ENCODE data around the gene WWC2. TPM values are rescaled to one million over a fixed set of nuclear protein-coding genes. Genes with fewer than 3 reads are reported as not detected.
A peak's percentile ranks its signal among the peaks of the same experiment; 100 is the strongest.
"Not testable (repeated sequence)": the region's sequence is repeated elsewhere in the genome, so short reads cannot be mapped to it uniquely, and the experiment has no call there.

Gene WWC2
- total and polyA plus RNA-seq, 2 experiments from 2014 or later = 50.5 to 74.2 TPM

- Histone ChIP-seq H3K4me1 (ENCODE audit: insufficient read depth) (peaks cover 28% of the 10 kb centered on the region), H4K20me1 (replicated peaks; ENCODE audit: insufficient read depth) (peaks cover 33% of the 10 kb centered on the region), H3K79me2 (replicated peaks; ENCODE audit: insufficient read depth) (peaks cover 100% of the 10 kb centered on the region)
- H3K4me3 ChIP-seq; H3K27me3 ChIP-seq (ENCODE audit: insufficient read depth); H3K9me3 Mint-ChIP-seq; H3K4me2 ChIP-seq; H3K27ac ChIP-seq (ENCODE audit: low read depth); H3K27me3 Mint-ChIP-seq (ENCODE audit: insufficient read depth, low read depth, poor library complexity); DNase-seq (ENCODE audit: low spot score); H3K27ac Mint-ChIP-seq; H3K36me3 ChIP-seq (ENCODE audit: insufficient read depth); H3K36me3 Mint-ChIP-seq (ENCODE audit: low read depth); H3F3A ChIP-seq (replicated peaks; ENCODE audit: low read depth); H3K9me2 ChIP-seq (ENCODE audit: insufficient read depth); ATAC-seq; H2AFZ ChIP-seq; H3K4me3 Mint-ChIP-seq: not testable (repeated sequence)
- peaks cover 36% of the 10 kb centered on the region for H3K4me1 Mint-ChIP-seq
Observed at GRCh38 chr4:183150664-183151063, 51.6 kb downstream of the WWC2 start.

GRCh38 chr4:183152232-183152631 is 53.2 kb downstream of the WWC2 start:
- H2AFZ ChIP-seq; H3K9me3 Mint-ChIP-seq; H3K27me3 Mint-ChIP-seq (ENCODE audit: insufficient read depth, low read depth, poor library complexity); H3K4me3 ChIP-seq; H3K4me3 Mint-ChIP-seq; H3K9me2 ChIP-seq (ENCODE audit: insufficient read depth); DNase-seq (ENCODE audit: low spot score); H3K4me2 ChIP-seq; H3K36me3 Mint-ChIP-seq (ENCODE audit: low read depth); H3F3A ChIP-seq (replicated peaks; ENCODE audit: low read depth); H3K27me3 ChIP-seq (ENCODE audit: insufficient read depth); H3K27ac Mint-ChIP-seq; H3K27ac ChIP-seq (ENCODE audit: low read depth); H3K36me3 ChIP-seq (ENCODE audit: insufficient read depth); ATAC-seq: not testable (repeated sequence)
- Histone ChIP-seq H4K20me1 (replicated peaks; ENCODE audit: insufficient read depth) (peaks cover 39% of the 10 kb centered on the region), H3K4me1 (ENCODE audit: insufficient read depth) (peaks cover 28% of the 10 kb centered on the region), H3K79me2 (replicated peaks; ENCODE audit: insufficient read depth) (peaks cover 100% of the 10 kb centered on the region)
- H3K4me1 Mint-ChIP-seq = peaks cover 35% of the 10 kb centered on the region

- peaks cover 100% of the 10 kb centered on the region for H3K79me2 ChIP-seq (replicated peaks; ENCODE audit: insufficient read depth)
- H2AFZ ChIP-seq = no peak overlapping the region
- Mint-ChIP-seq H3K4me1 (peaks cover 39% of the 10 kb centered on the region), H3K27me3 (ENCODE audit: insufficient read depth, low read depth, poor library complexity) (peaks cover 4% of the 10 kb centered on the region), H3K27ac (no peak overlapping the region; the same call in 1 of the 2 replicates), H3K4me3 (no peak overlapping the region), H3K36me3 (ENCODE audit: low read depth) (peaks cover 10% of the 10 kb centered on the region; the same call in 2 of the 3 replicates), H3K9me3 (no peaks in the 10 kb centered on the region)
- DNase-seq (ENCODE audit: low spot score) = peak; percentile 52
- 0 out of 2 replicates have a peak, but pooled peaks cover 3% of the 10 kb centered on the region for H3F3A ChIP-seq (replicated peaks; ENCODE audit: low read depth)
- peaks cover 37% of the 10 kb centered on the region for H4K20me1 ChIP-seq (replicated peaks; ENCODE audit: insufficient read depth)
- peaks cover 31% of the 10 kb centered on the region for H3K4me1 ChIP-seq (ENCODE audit: insufficient read depth)
- H3K27me3 ChIP-seq (ENCODE audit: insufficient read depth) = no peaks in the 10 kb centered on the region
- peak; percentile 38 for ATAC-seq
- H3K27ac ChIP-seq (ENCODE audit: low read depth) = peak overlapping the region; percentile 57; the same call in 1 of the 2 replicates
- no peaks in the 10 kb centered on the region for H3K36me3 ChIP-seq (ENCODE audit: insufficient read depth)
- H3K4me3 ChIP-seq = no peak overlapping the region
- H3K4me2 ChIP-seq = no peak overlapping the region
- H3K9me2 ChIP-seq (ENCODE audit: insufficient read depth) = no peaks in the 10 kb centered on the region
- TF ChIP-seq JUNB (IDR thresholded peaks at IDR 0.05; ENCODE audit: unreplicated experiment) = no peak
- no peak for TF ChIP-seq ZNF462 (CRISPR knock-in tag; IDR thresholded peaks at IDR 0.05)
- no peak for TF ChIP-seq REST (IDR thresholded peaks at IDR 0.05; ENCODE audit: unreplicated experiment)
Observed at GRCh38 chr4:183153190-183153916, 54.3 kb downstream of the WWC2 start.
